ENCODE measurements around the gene TUBGCP6.
"Not testable (repeated sequence)": the region's sequence is repeated elsewhere in the genome, so short reads cannot be mapped to it uniquely, and the experiment has no call there.

The TUBGCP6 gene

GRCh38 chr22:50278956-50279619 is 34.3 kb upstream of the TUBGCP6 start:
- no peak for DNase-seq (ENCODE audit: low read depth in 3 of 3, low spot score in 1 of 3)

GRCh38 chr22:50278461-50278860 is 33.6 kb upstream of the TUBGCP6 start:
- no peak for DNase-seq (ENCODE audit: low read depth in 3 of 3, low spot score in 1 of 3)

GRCh38 chr22:50277761-50278160 is 32.9 kb upstream of the TUBGCP6 start:
- no peak for DNase-seq (ENCODE audit: low read depth in 3 of 3, low spot score in 1 of 3)

GRCh38 chr22:50276143-50276542 is 31.3 kb upstream of the TUBGCP6 start:
- DNase-seq (ENCODE audit: low read depth in 3 of 3, low spot score in 1 of 3) = no peak

- DNase-seq (ENCODE audit: low read depth in 3 of 3, low spot score in 1 of 3) = no peak
Observed at GRCh38 chr22:50275181-50276055, 30.6 kb upstream of the TUBGCP6 start.

GRCh38 chr22:50274771-50275170 is 29.9 kb upstream of the TUBGCP6 start:
- DNase-seq (ENCODE audit: low read depth in 3 of 3, low spot score in 1 of 3) = no peak

GRCh38 chr22:50274311-50274710 is 29.5 kb upstream of the TUBGCP6 start:
- no peak for DNase-seq (ENCODE audit: low read depth in 3 of 3, low spot score in 1 of 3)

GRCh38 chr22:50273781-50274180 is 29.0 kb upstream of the TUBGCP6 start:
- not testable (repeated sequence) for DNase-seq (ENCODE audit: low read depth in 3 of 3, low spot score in 1 of 3)

GRCh38 chr22:50273352-50273751 is 28.5 kb upstream of the TUBGCP6 start:
- not testable (repeated sequence) for DNase-seq (ENCODE audit: low read depth in 3 of 3, low spot score in 1 of 3)

GRCh38 chr22:50272044-50272802 is 27.4 kb upstream of the TUBGCP6 start:
- no peak for DNase-seq (ENCODE audit: low read depth in 3 of 3, low spot score in 1 of 3)

GRCh38 chr22:50271519-50271970 is 26.7 kb upstream of the TUBGCP6 start:
- peak in 1 of 3 donors; percentile 53 for DNase-seq (ENCODE audit: low read depth in 3 of 3, low spot score in 1 of 3)

GRCh38 chr22:50270666-50271394 is 26.0 kb upstream of the TUBGCP6 start:
- DNase-seq (ENCODE audit: low read depth in 3 of 3, low spot score in 1 of 3) = peak in 1 of 3 donors; percentile 52

GRCh38 chr22:50269970-50270665 is 25.3 kb upstream of the TUBGCP6 start, which contains the start of gene MAPK11:
TSS of gene MAPK11 (minus strand) at chr22:50270380. CDS start at chr22:50270292, 88 bp downstream.
- DNase-seq (ENCODE audit: low read depth in 3 of 3, low spot score in 1 of 3) = peak; percentile 46 to 63 (median 50)

GRCh38 chr22:50269573-50269969 is 24.7 kb upstream of the TUBGCP6 start:
- DNase-seq (ENCODE audit: low read depth in 3 of 3, low spot score in 1 of 3) = no peak

- no peak for DNase-seq (ENCODE audit: low read depth in 3 of 3, low spot score in 1 of 3)
Observed at GRCh38 chr22:50268655-50269113, 23.9 kb upstream of the TUBGCP6 start.

- peak in 1 of 3 donors; percentile 52 for DNase-seq (ENCODE audit: low read depth in 3 of 3, low spot score in 1 of 3)
Observed at GRCh38 chr22:50267591-50268390, 23.0 kb upstream of the TUBGCP6 start.

GRCh38 chr22:50266994-50267393 is 22.2 kb upstream of the TUBGCP6 start:
- DNase-seq (ENCODE audit: low read depth in 3 of 3, low spot score in 1 of 3) = no peak

- no peak for DNase-seq (ENCODE audit: low read depth in 3 of 3, low spot score in 1 of 3)
Observed at GRCh38 chr22:50264946-50265669, 20.3 kb upstream of the TUBGCP6 start.
